Measurements from ENCODE around the gene SYNJ2. TPM values are rescaled to one million over a fixed set of nuclear protein-coding genes. Genes with fewer than 3 reads are reported as not detected.

The SYNJ2 gene
- total and polyA plus RNA-seq, 5 experiments from 2014 or later, result 5.2 to 16.3 (median 8.5) TPM

DNA sequence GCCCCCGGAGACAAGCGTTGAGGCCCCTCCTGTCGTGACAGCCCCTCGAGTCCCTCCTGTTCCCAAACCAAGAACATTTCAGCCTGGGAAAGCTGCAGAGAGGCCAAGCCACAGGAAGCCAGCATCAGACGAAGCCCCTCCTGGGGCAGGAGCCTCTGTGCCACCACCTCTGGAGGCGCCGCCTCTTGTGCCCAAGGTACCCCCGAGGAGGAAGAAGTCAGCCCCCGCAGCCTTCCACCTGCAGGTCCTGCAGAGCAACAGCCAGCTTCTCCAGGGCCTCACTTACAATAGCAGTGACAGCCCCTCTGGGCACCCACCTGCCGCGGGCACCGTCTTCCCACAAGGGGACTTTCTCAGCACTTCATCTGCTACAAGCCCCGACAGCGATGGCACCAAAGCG, 114.0 kb downstream of the SYNJ2 start:
- Mint-ChIP-seq H3K27ac (no peak overlapping the region), H3K4me3 (no peak overlapping the region), H3K4me1 (no peaks in the 10 kb centered on the region), H3K9me3 (no peaks in the 10 kb centered on the region), H3K36me3 (peaks cover 13 to 73% (median 34%) of the 10 kb centered on the region in 3 donors), H3K27me3 (no peaks in the 10 kb centered on the region)
- no peak for DNase-seq
- POLR2A ChIA-PET, result no interaction called here
- ATAC-seq, result no peak

DNA sequence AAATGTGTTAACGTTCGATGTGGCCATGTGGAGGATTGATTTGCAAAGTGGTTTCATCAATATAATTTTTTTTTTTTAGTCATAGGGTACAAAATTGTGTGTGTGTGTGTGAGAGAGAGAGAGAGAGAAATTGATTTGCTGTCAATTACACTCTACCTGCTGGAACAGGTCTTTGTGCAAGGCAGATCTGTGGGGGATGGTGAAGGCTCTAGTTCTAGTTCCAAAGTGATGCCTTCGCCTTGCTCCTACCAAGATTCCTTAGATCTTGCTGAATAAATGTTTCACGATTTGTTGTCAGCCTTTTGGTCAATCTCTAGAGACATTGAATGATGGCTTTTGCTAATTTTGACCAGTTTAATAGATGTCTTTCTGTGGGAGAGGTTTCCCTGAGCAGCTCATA, 121.6 kb downstream of the SYNJ2 start:
- no peak overlapping the region for H3K27ac Mint-ChIP-seq
- no peak for ATAC-seq
- peaks cover 0 to 10% (median 4%) of the 10 kb centered on the region in 3 donors for H3K36me3 Mint-ChIP-seq
- DNase-seq, result no peak
- H3K27me3 Mint-ChIP-seq, result no peaks in the 10 kb centered on the region
- peaks cover 0 to 2% (median 0%) of the 10 kb centered on the region in 4 donors for H3K4me1 Mint-ChIP-seq
- POLR2A ChIA-PET, result no interaction called here
- no peak overlapping the region for H3K4me3 Mint-ChIP-seq
- peaks cover 0 to 2% (median 0%) of the 10 kb centered on the region in 9 donors for H3K9me3 Mint-ChIP-seq

- H3K27ac Mint-ChIP-seq, result no peak overlapping the region
- DNase-seq (no peak), ATAC-seq (no peak)
- H3K27me3 Mint-ChIP-seq, result no peaks in the 10 kb centered on the region
- no peak overlapping the region for H3K4me3 Mint-ChIP-seq
- H3K36me3 Mint-ChIP-seq, result peaks cover 5 to 12% (median 7%) of the 10 kb centered on the region in 3 donors
- H3K9me3 Mint-ChIP-seq, result peaks cover 0 to 2% (median 0%) of the 10 kb centered on the region in 9 donors
- H3K4me1 Mint-ChIP-seq, result peaks cover 0 to 2% (median 0%) of the 10 kb centered on the region in 4 donors
- POLR2A ChIA-PET, result no interaction called here
Measured at GRCh38 chr6:158104696-158105095, 123.0 kb downstream of the SYNJ2 start.

DNA sequence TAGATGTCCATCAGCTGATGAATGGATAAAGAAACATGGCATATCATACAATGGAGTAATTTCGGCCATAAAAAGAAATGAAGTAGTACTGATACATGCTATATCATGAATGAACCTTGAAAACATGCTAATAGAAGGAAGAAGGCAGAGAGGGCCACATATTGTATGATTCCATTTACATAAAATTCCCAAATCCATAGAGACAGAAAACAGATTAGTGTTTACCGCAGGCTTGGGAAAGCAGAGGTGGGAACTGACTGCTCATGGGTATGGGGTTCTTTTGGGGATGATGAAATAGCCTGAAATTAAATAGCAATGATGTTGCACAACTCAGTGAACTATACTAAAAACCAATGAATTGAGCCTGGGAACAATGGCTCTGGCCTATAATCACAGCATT, 128.1 kb downstream of the SYNJ2 start:
- Mint-ChIP-seq H3K9me3 (no peaks in the 10 kb centered on the region), H3K27ac (peak overlapping the region in 2 of 10 donors; percentile 27 to 66), H3K27me3 (no peaks in the 10 kb centered on the region), H3K4me3 (no peak overlapping the region), H3K4me1 (peaks cover 0 to 2% (median 0%) of the 10 kb centered on the region in 4 donors), H3K36me3 (peaks cover 8 to 19% (median 11%) of the 10 kb centered on the region in 3 donors)
- DNase-seq, result no peak
- ATAC-seq, result no peak
- POLR2A ChIA-PET, result interaction anchor here (0.6 kb wide), 1 partner anchor 732 kb away, joined by 3 read pairs; no protein-coding TSS in a partner anchor

- DNase-seq, result no peak
- H3K36me3 Mint-ChIP-seq, result peaks cover 8 to 27% (median 11%) of the 10 kb centered on the region in 3 donors
- no peak overlapping the region for H3K4me3 Mint-ChIP-seq
- H3K4me1 Mint-ChIP-seq, result no peaks in the 10 kb centered on the region
- POLR2A ChIA-PET, result no interaction called here
- no peak for ATAC-seq
- H3K9me3 Mint-ChIP-seq, result no peaks in the 10 kb centered on the region
- peak overlapping the region in 2 of 10 donors; percentile 17 to 19 for H3K27ac Mint-ChIP-seq
- H3K27me3 Mint-ChIP-seq, result no peaks in the 10 kb centered on the region
Measured at GRCh38 chr6:158110986-158111385, 129.3 kb downstream of the SYNJ2 start.

GRCh38 chr6:158111987-158112386, 130.3 kb downstream of the SYNJ2 start:
- Mint-ChIP-seq H3K4me3 (no peak overlapping the region), H3K27me3 (no peaks in the 10 kb centered on the region), H3K36me3 (peaks cover 8 to 31% (median 11%) of the 10 kb centered on the region in 3 donors), H3K27ac (peak overlapping the region in 1 of 10 donors; percentile 64), H3K4me1 (no peaks in the 10 kb centered on the region), H3K9me3 (no peaks in the 10 kb centered on the region)
- POLR2A ChIA-PET, result interaction anchor here (0.6 kb wide), 1 partner anchor 429 kb away, joined by 3 read pairs; no protein-coding TSS in a partner anchor
- DNase-seq (no peak), ATAC-seq (no peak)

DNA sequence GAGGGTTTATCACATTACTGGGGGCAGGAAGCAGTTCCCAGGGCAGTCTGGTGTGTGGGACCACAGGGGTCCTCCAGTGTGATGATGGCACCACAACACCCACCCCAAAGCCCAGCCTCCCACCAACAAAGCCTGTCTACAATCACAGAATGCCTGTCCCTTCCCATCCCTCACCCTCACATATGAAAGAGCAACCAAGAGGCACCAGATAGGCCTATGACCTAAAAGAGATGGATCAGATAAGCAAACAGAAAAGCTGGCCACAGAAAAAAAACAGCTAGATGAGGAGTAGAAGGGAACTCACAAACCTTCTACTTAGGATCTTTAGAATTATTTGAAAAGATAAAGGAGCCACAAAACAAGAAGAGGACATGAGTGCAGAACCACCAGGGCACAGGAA, 132.1 kb downstream of the SYNJ2 start:
- POLR2A ChIA-PET, result no interaction called here
- peaks cover 8 to 40% (median 18%) of the 10 kb centered on the region in 3 donors for H3K36me3 Mint-ChIP-seq
- peak overlapping the region in 2 of 10 donors; percentile 4 to 70 for H3K27ac Mint-ChIP-seq
- no peaks in the 10 kb centered on the region for H3K27me3 Mint-ChIP-seq
- no peak for ATAC-seq
- no peaks in the 10 kb centered on the region for H3K9me3 Mint-ChIP-seq
- H3K4me3 Mint-ChIP-seq, result no peak overlapping the region
- H3K4me1 Mint-ChIP-seq, result no peaks in the 10 kb centered on the region
- DNase-seq, result no peak

GRCh38 chr6:158115102-158115501, 133.4 kb downstream of the SYNJ2 start:
- no peaks in the 10 kb centered on the region for H3K9me3 Mint-ChIP-seq
- no peak overlapping the region for H3K27ac Mint-ChIP-seq
- ATAC-seq (no peak), DNase-seq (no peak)
- POLR2A ChIA-PET, result no interaction called here
- H3K27me3 Mint-ChIP-seq, result no peaks in the 10 kb centered on the region
- peaks cover 0 to 36% (median 16%) of the 10 kb centered on the region in 3 donors for H3K36me3 Mint-ChIP-seq
- H3K4me3 Mint-ChIP-seq, result no peak overlapping the region
- no peaks in the 10 kb centered on the region for H3K4me1 Mint-ChIP-seq

- no peak overlapping the region for H3K27ac Mint-ChIP-seq
- no peaks in the 10 kb centered on the region for H3K27me3 Mint-ChIP-seq
- no peaks in the 10 kb centered on the region for H3K4me1 Mint-ChIP-seq
- no peak for DNase-seq
- no peak overlapping the region for H3K4me3 Mint-ChIP-seq
- no peaks in the 10 kb centered on the region for H3K9me3 Mint-ChIP-seq
- peaks cover 0 to 39% (median 19%) of the 10 kb centered on the region in 3 donors for H3K36me3 Mint-ChIP-seq
- POLR2A ChIA-PET, result no interaction called here
- ATAC-seq, result no peak
Measured at GRCh38 chr6:158115508-158115907, 133.8 kb downstream of the SYNJ2 start.

GRCh38 chr6:158118886-158119285, 137.2 kb downstream of the SYNJ2 start:
- H3K4me3 Mint-ChIP-seq, result no peak overlapping the region
- no peaks in the 10 kb centered on the region for H3K27me3 Mint-ChIP-seq
- H3K36me3 Mint-ChIP-seq, result peaks cover 6 to 49% (median 19%) of the 10 kb centered on the region in 3 donors
- POLR2A ChIA-PET, result no interaction called here
- no peaks in the 10 kb centered on the region for H3K4me1 Mint-ChIP-seq
- no peak overlapping the region for H3K27ac Mint-ChIP-seq
- ATAC-seq (no peak), DNase-seq (no peak)
- H3K9me3 Mint-ChIP-seq, result no peaks in the 10 kb centered on the region

- no peak overlapping the region for H3K4me3 Mint-ChIP-seq
- no peak for ATAC-seq
- H3K36me3 Mint-ChIP-seq, result peaks cover 12 to 39% (median 31%) of the 10 kb centered on the region in 3 donors
- H3K27me3 Mint-ChIP-seq, result no peaks in the 10 kb centered on the region
- POLR2A ChIA-PET, result no interaction called here
- DNase-seq, result no peak
- H3K4me1 Mint-ChIP-seq, result no peaks in the 10 kb centered on the region
- H3K9me3 Mint-ChIP-seq, result no peaks in the 10 kb centered on the region
- H3K27ac Mint-ChIP-seq, result no peak overlapping the region
Measured at GRCh38 chr6:158121335-158121734, 139.7 kb downstream of the SYNJ2 start.

- DNase-seq (no peak), ATAC-seq (no peak)
- no peak overlapping the region for H3K4me3 Mint-ChIP-seq
- POLR2A ChIA-PET, result no interaction called here
- H3K27me3 Mint-ChIP-seq, result no peaks in the 10 kb centered on the region
- peaks cover 12 to 37% (median 31%) of the 10 kb centered on the region in 3 donors for H3K36me3 Mint-ChIP-seq
- no peaks in the 10 kb centered on the region for H3K4me1 Mint-ChIP-seq
- H3K27ac Mint-ChIP-seq, result no peak overlapping the region
- H3K9me3 Mint-ChIP-seq, result no peaks in the 10 kb centered on the region
Measured at GRCh38 chr6:158122048-158122447, 140.4 kb downstream of the SYNJ2 start.

DNA sequence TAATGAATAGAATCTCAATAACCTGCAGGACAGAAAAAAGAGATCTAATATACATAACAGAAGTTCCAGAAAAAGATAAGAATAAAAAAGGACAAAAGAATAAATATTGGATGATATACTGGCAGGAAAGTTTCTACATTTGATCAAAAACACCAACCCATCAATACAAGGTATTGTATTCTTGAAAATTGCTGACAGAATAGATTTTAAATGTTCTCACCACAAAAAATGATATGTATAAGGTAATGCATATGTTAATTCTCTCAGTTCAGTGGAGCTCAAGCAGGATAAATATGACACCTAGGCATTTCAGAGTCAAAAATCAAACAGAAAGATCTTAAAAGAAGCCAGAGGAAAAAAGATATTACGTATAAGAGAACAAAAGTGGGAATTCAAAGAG, 142.6 kb downstream of the SYNJ2 start:
- H3K36me3 Mint-ChIP-seq, result peaks cover 12 to 33% (median 29%) of the 10 kb centered on the region in 3 donors
- H3K9me3 Mint-ChIP-seq, result no peaks in the 10 kb centered on the region
- DNase-seq (no peak), ATAC-seq (no peak)
- POLR2A ChIA-PET, result no interaction called here
- no peaks in the 10 kb centered on the region for H3K27me3 Mint-ChIP-seq
- H3K4me3 Mint-ChIP-seq, result no peak overlapping the region
- no peak overlapping the region for H3K27ac Mint-ChIP-seq
- H3K4me1 Mint-ChIP-seq, result no peaks in the 10 kb centered on the region

DNA sequence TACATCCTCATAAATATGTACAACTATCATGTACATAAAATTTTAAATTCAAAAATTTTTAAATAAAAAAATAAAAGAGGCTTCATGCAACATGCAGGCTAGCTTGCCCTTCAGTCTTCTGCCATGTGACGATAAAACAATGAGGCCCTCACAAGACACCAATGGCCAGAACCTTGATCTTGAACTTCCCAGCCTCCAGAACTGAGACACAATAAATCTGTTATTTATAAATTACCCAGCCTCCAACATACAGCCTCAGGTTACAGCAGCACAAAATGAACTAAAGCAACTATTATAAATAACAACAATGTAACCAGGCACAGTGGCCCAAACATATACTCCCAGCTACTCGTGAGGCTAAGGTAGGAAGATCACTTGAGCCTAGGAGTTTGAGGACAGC, 143.6 kb downstream of the SYNJ2 start:
- ATAC-seq (no peak), DNase-seq (no peak)
- POLR2A ChIA-PET, result no interaction called here
- Mint-ChIP-seq H3K9me3 (no peaks in the 10 kb centered on the region), H3K27me3 (no peaks in the 10 kb centered on the region), H3K4me1 (no peaks in the 10 kb centered on the region), H3K27ac (no peak overlapping the region), H3K36me3 (peaks cover 12 to 35% (median 29%) of the 10 kb centered on the region in 3 donors), H3K4me3 (no peak overlapping the region)
